Activated CD8-positive, alpha-beta memory T cell treated with anti-CD3 and anti-CD28 coated beads, Interleukin-2, amount 50 U/mL, for 1 hour (primary cell): ENCODE data around the gene PARP12.

Experiments
- DNase-seq: peaks from one replicate; pipeline ENCODE4 v3.0.0-alpha.2; 2020; ENCODE audit errors: extremely low read depth

PARP12 gene

DNA sequence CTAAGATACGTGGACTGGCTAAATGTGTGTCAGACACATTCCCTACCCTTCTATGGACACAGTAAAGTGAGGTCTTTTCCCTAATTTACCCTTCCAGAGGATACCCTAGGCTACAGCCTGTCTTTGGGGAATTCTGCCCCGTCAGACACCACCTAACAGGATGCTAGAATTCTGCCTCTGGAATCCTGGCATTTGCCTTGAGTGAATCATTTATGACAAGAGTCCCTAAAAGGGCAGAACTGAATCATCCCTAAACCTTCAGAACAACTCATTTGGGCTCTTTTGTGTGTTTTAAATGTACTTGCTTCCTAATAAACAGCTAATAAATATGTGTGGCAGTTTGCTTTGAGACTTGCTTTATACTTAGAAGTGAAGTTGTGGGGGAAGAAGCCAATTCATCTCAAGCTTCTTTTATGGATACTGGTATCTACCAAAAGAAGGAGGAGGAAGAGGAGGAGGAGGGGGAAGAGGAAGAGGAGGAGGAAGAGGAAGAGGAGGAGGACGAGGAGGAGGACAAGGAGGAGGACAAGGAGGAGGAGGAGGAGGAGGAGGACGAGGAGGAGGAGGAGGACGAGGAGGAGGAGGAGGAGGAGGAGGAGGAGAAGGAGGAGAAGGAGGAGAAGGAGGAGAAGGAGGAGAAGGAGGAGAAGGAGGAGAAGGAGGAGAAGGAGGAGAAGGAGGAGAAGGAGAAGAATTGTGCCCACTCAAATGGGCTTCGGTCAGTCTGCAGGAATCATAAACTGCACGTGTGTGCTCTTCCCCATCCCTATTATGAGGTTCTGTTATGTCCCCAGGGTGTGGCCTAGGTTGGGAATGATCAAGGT, 27.1 kb downstream of the PARP12 start:
- DNase-seq, result no peak

DNA sequence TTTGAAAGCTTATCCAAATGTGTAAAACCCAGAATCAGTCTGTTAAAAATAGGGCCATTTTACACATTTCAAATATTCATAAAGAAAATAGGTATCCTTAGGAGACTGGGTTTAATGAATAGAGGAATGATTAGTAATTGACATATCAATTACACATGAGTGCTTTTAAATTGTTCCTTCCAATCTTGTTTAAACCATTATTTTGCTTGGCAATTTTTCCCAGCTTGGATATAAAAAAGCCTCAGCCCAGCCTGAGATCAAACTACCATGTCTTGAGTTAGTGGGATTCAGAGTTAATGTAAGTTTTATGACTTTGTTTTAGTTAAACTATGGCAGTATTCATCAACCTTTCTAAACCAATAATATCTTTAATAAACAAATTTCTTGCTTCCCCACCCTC, 28.3 kb downstream of the PARP12 start:
- no peak for DNase-seq

DNA sequence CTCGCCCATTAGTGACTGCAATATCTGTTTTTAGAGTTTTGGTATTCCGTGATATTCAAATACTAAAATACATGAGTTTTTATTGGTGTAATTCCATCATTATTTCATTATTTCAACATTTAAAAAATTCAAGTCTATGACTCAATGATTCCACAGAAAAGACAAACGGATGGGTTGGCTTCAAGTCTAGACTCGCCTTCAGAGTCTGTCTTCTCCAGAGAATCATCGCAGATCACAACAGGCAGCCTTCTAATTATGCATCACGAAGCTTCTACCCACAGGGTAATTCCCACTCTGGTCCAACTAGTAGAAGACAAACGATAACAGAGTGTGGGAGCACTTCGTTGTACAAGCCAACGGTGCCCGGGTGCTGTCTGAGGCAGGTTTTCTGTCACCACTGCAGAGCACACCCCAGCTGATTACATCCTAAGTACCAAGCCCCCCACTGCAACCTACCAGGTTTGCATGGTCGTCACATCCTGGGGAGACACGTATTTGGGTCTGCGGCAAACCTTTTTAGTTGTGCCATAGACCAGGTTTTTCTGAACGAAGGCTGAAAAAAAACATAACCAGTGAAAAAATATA, 28.9 kb downstream of the PARP12 start:
- DNase-seq, result no peak

DNA sequence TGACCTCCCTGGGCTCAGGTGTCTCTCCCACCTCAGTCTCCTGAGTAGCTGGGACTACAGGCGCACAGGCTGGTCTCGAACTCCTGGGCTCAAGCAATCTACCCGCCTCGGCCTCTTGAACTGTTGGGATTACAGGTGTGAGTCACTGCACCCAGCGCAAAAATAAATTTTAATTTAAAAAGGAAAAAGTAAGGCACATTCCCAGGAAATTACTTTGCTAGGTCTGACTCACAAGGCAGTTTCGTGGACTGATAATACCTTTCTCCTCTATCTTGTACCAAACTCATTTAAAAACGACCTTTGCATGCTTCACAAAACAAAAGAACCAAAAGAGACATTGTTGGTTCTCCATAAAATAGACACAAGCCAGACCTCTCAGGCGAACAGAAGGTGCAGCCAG, 29.7 kb downstream of the PARP12 start:
- DNase-seq, result no peak

DNA sequence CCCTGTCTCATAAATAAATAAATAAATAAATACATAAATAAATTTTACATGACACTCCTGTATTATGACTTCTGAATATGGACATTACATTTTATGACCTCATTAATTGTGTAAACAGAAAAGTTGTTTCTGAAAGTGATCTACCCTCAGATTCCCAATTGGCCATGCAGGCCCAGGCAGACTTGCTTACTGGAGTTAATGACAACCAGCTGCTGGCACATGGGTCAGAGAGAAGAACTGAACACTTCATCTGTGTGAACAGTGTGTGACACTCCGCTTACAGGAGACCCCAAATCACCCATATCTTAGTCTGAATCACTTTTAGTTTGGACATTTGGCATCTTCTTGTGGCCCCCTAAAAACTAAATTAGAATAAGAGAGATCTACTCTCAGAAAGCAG, 31.4 kb downstream of the PARP12 start:
- DNase-seq, result no peak

DNA sequence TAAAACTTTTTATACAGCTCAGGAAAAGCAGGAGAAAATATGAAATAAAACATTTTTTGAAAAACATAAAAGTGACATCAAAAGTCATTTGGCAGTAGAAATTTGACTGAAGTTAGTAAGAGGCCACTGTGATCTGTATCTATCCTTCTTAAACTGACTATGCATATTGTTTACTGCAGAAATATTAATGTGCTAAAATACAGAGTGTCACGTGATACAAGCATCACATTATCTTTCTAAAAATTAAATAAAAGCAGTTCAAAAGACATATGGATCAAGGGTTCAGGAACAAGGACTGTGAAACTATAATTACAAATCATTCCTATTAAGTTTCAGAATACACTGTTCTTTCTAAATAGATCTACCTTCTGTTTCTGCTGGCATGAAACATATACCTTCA, 33.7 kb downstream of the PARP12 start:
- DNase-seq, result no peak

DNA sequence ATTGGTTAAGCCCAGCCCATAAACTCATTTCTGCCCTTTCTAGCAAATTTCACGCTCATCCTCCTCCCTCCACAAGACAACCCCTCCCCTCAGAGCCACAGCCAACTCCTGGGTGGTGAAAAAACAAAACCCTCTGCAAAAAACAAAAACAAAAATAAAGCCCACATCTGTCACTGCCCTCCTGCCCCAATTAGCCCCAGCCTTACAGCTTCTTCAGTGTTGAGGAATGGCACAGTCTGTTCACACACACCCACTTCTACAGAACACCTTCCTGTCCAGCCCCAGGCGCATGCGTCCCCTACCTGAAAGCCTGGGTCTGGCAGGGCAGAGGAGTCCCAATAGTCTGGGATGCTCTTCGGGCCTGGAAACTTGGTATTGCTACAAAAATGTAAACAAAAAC, 34.4 kb downstream of the PARP12 start:
- DNase-seq, result no peak

DNA sequence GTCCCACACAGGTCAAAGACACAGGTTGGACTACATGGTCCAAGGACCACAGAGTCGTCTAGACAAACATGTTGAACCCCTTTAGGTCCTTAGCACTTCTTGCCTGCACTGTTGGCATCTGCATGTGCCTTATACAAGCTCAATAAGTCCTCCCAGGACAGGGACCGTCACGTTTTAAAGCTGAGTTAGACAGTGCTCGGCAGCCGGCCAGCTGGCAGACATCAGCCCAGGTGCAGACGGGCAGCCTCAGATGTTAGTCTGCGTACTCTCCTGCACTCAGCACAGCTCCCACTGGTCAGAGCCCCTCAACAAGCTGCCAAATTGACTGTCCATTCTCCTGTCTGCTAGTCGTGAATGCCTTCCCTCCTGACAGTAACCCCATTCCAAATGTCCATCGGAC, 34.9 kb downstream of the PARP12 start:
- DNase-seq, result no peak

DNA sequence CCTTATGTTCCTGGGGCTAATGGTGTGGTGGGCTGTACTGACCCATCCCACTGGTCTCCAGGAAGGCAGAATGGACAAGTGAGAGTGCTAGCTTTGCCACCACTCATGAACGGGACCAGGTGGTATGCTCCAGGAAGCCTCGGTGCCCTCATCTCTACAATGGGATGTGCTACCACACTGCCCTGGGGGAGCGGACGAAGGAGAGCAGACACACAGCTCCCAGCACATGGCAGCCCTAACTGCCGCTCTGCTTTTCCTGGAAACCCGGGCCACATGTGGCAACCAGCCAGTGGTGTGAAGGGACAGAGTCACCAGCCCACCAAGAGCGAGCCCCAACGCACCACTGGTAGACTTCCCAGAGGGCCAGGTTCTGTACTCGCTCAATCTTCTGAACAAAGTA, 35.8 kb downstream of the PARP12 start:
- DNase-seq, result no peak

DNA sequence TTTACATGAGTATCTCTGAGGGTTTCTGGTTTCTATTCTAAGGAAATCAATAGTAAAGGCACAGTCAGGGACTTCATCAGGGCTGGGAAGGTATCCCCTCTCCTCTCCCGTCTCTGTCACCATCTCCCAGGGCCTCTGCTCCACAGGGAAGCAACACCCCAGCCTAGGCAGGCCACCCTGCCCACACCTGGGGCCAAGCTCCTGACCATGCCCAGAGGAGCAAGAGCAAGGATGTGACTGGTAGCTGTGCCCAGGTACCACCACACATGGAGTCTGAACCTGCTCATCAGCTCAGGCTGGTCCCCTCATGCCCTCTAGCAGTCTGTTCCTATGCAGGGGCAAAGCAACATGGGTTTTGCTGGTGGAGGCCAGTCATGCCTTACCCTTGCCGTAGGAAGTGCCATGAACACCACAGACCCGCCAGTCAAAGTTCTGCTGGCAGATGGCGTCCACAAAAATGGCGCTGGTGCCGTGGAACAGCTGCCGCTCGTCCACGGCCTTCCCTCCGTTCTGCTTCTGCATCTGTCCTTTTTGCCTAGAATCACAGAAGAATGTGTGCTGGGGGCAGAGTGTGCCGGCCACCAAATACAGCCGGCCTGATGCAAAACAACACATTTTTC, 36.8 kb downstream of the PARP12 start:
- DNase-seq, result no peak

DNA sequence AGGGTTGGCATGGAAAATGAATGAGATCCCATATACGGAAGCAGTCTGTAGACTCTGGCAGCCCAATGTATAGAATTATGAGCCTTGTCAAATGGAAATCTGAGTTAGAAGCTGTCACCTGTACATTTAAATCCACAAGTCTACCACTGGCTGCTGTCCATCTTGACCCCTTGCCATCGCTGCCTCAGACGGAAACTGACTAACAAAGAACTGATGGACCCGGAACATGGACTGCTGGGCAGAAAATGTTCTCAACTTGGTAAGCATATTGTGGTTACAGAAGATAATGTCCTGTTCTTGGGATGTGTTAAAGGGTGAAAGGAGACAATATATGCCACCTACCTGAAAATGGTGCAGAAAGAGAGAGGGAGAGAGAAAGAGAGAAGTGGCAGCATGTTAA, 37.5 kb downstream of the PARP12 start:
- DNase-seq, result no peak

DNA sequence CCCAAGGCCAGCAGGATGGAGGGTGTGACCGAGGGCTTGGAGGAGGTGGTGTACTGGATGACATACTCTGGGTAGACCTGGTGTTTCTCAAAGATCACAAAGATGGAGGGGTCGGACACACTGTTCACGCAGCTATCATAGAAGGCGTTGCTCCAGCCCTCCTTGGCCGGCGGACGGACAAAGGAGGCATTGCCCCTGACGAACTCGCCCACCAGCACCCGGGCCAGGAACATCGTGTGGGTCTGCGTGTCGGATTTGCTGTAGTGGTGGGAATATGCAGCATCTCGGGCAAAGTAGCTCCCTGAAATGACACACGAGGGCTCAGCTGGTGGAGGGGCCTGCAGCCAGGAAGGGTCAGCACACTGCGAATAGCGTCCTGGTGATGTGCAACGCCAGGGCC, 38.2 kb downstream of the PARP12 start:
- no peak for DNase-seq

DNA sequence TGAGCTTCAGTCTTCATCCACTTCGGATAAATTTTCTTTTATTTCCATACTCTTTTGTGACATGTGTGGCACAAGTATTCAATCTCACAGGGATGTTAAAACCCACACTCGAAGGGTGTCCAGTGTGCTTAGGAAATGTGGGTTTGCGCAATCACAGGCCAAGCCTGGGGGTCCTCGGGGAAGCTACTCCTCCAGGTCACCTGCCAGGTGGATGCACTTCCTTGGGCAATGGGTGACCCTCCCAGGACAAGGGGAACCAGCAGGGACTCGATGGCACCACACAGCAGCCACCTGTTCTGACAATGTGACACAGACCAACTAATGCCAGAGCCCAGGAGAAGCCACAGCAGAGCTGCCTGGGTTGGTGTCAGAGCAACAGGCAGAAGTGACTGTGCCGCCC, 39.0 kb downstream of the PARP12 start:
- DNase-seq, result no peak

DNA sequence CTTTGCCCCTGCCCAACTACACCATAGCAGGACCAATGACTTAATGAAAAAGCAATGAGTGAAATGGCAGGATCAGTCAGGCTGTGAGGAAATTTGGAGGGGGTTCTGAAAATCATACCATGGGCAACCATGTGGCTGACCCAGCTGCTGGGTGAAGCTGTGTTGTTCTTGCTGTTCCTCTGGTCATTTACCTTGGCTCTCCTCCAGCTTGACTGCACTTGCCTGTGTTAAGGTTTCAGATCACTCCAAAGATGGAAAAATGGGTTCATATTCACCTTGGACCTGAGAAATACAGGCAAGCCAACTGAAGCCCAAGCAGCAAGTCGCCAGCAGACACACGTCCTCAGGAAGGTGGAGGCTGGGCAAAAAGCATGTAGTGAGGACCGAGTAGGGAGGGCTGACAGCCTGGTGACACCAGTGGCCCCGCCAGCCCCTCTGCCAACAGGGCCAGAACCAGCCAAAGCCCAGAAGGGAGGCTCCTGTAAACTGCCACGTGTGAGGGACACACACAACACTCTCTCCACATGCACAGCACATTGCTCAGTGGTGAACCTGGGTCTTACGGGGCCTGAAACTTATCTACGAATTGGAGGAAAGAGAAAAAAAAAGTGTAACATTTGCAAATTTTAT, 40.1 kb downstream of the PARP12 start:
- DNase-seq, result no peak

DNA sequence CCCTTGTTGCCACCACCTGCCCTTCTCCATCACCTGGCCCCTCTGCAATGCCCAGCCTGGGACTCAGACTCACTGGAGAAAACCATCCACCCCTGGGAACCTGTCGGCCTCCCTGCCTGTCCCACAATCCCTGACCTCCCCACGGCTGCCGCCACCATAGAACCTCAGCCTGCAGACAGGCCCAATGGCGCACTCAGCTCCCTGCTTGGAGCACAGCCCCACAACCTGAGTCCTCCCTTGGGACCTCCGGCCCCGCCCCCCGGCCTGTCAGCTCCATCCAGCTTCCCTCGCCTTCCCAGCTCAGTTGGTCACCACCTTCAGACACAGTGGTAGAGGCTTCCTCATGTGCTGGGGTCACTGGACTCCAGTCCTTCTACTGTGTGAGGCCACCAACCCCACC, 41.1 kb downstream of the PARP12 start:
- no peak for DNase-seq

DNA sequence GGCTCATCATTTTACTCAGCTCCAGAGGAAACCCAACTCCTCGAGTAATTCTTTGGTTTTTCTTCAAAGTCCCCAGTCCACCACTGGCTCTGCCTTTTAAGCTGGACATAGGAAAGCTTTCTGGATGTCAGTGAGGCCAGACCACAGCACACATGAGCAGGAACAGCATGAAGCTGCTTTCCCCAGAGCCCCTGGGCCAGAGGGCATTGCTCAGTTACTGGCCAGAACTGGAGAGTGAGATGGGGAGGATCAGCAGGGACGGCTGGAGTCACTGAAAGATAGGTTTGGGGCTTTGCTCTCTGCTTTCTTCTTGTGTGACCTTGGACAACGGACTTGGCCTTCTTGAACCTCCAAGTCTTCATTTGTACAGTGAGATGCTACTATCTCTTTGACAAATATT, 43.1 kb downstream of the PARP12 start:
- no peak for DNase-seq

DNA sequence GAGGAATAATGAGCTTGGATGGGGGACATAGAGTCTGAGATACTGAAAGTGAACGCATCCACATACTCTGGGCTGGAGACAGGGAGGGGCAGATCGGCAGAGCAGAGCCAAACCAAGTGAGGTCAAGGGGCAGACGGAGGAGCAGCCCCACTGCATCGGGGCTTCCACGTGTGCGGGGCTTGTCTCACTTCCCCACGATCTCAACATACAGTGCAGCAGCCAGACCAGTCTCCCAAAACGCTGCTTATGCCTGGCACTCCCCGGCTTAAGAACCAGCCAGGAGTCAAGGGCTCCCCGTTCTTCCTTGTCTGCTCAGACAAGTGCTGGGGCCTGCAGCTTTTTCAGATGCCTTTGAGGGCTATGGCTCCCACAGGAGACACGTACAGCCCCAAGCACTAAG, 43.6 kb downstream of the PARP12 start:
- DNase-seq, result no peak

DNA sequence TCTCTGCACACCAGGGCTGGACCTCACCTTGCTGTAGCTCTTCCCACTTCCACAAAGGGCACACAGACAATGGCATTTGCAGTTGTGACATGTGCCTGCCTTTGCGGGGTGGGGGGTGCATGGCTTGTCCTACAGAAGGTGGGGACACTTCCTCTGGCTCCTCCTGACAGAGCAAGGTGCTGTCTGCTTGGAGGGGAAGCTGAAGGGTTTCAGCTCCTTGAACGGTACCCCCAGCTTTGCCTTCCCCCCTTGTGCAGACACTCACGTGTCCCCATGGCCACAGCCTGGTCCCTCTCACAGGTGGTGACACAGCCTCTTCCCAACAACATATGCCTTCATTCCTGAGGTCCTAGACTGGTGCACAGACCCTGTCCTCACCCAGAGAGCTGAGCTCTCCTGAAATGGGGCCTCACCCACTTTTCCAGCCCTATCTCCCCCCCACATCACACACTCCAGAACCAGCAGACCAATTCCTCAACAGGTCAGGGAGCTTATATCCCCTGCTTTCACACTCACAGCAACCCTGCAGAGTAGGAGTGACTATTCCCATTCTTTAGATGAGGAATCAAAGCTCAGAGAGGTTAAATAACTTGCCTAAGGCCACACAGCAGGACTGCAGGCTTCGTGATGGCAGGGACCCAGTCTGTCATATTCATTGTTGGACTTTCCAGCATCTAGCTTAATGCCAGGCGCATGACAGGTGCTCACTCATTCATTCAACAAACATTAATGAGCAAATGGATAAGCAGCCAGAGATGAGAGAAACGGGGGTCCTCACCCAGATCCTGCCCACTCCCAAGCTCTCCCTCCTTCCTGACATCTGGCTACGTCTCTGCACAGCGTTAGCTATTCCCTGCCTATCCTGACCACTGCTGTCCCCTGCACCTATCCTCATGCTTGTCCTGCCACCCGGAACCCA, 44.4 kb downstream of the PARP12 start:
- DNase-seq, result no peak

DNA sequence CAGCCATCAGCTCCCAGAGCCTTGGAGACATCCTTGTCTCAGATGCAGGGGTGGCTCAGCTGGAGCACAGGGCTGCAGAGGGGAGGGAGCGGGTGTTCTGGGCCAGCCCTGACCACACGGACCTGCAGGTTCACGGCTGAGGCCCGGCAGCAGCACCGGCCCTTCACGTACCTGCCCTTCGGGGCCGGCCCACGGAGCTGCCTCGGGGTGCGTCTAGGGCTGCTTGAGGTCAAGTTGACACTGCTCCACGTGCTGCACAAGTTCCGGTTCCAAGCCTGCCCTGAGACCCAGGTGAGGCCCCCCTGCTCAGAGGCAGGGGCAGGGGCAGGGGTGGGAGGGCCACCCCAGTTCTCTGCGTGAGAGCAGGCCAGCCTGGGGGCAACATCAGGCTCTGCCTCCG, 45.2 kb downstream of the PARP12 start:
- DNase-seq, result no peak

DNA sequence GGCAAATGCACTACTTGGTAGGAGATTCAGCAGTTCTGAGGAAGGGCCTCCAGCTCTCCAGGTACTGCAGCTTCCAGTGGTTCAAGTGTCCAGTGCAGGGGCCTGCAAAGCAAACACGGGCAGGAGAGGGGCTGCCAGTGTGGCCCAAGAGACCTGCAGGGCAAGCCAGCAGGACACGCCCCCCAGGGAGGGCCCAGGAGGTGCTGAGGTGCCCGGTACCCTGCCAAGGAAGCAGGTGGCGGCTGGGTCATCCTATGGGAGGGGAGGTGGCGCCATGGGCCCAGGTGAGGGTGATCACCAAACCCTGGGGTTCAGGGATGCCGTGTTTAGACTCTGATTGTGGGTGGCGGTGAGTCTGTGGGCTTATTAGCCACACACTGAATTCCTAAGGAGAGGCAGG, 45.7 kb downstream of the PARP12 start:
- DNase-seq, result no peak

DNA sequence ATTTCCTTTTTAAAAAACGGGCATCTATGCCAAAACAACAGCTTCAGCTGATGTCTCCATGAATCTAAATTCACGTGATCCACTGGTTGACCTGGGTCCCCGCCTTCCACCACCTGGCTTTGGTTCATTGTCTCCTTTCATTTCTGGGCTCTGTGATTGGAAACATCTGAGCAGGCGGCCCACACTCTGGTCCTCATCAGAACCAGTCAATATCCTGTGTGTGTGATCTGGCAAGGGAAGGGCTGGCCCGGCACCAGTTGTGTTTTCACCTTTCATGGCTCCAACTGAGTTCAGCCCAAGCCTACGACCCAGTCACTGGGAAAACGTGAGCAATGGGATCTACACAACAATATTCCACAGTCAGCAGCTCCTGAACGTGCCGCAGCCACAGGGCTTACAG, 46.2 kb downstream of the PARP12 start:
- DNase-seq, result no peak

DNA sequence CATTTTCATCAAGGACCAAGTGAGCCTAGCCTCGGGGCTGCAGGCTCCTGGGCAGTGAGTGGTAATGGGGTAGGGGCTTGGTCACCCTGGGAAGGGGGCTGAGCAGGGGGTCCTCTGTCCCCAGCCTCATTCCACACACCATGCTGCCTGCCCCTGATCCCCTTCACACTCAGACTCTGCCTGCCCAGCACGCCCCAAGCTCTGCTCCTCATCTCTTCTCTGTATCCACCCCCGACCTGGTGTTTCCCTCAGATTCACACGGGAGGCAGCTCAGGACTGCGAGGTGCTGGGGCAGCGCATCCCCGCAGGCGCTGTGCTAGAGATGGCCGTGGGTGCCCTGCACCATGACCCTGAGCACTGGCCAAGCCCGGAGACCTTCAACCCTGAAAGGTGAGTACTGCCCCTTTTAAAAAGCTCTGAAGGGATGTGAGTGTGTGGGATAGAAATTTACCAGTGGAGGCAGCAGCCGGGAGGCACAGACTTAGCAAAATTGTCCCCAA, 47.2 kb downstream of the PARP12 start:
- no peak for DNase-seq
